D721Med (cell line): ENCODE results near the gene SIGLECL1.

Experiments
- DNase-seq: peaks from one replicate; pipeline ENCODE4 v3.0.0; 2011; ENCODE audit warnings: low spot score; ENCODE audit not compliant: insufficient read length
- FAIRE-seq: peaks from 2 replicates; lab custom pipeline; 2011; peaks lifted over from hg19 to GRCh38; lab: Jason Lieb, UNC
- CTCF ChIP-seq: IDR thresholded peaks from 2 replicates; pipeline ENCODE4 v1.5.1; 2012; ENCODE audit warnings: mild to moderate bottlenecking, control low read depth; ENCODE audit not compliant: insufficient read depth; ENCODE audit errors: missing control alignments

Gene SIGLECL1

GRCh38 chr19:51263808-51264207, 12.9 kb downstream of the SIGLECL1 start:
- no peak for DNase-seq
- TF ChIP-seq CTCF = no peak
- no peak for FAIRE-seq

GRCh38 chr19:51271067-51271466, 20.2 kb downstream of the SIGLECL1 start:
- FAIRE-seq (no peak), DNase-seq (no peak)
- TF ChIP-seq CTCF = no peak

- FAIRE-seq = no peak
- no peak for TF ChIP-seq CTCF
- no peak for DNase-seq
Observed at GRCh38 chr19:51272183-51272810, 21.4 kb downstream of the SIGLECL1 start.

- no peak for FAIRE-seq
- no peak for DNase-seq
- TF ChIP-seq CTCF = no peak
Observed at GRCh38 chr19:51274049-51274770, 23.3 kb downstream of the SIGLECL1 start.

- FAIRE-seq = no peak
- DNase-seq = no peak
- TF ChIP-seq CTCF = no peak
Observed at GRCh38 chr19:51277112-51277511, 26.2 kb downstream of the SIGLECL1 start.

GRCh38 chr19:51282335-51282734, 31.5 kb downstream of the SIGLECL1 start:
- TF ChIP-seq CTCF = no peak
- no peak for FAIRE-seq
- no peak for DNase-seq

GRCh38 chr19:51285682-51286081, 34.8 kb downstream of the SIGLECL1 start:
- no peak for TF ChIP-seq CTCF
- no peak for DNase-seq
- no peak for FAIRE-seq
